HG02970 (cell line): Measurements from ENCODE around the gene RPS6KA2.
A peak's percentile ranks its signal among the peaks of the same experiment; 100 is the strongest.

Experiments
- ATAC-seq: cut with Tn5 transposase; IDR thresholded peaks from one replicate; pipeline ENCODE4 v1.9.1; 2021; ENCODE audit warnings: mild to moderate bottlenecking, moderate library complexity, moderate number of reproducible peaks; ENCODE audit not compliant: unreplicated experiment, low FRiP score

RPS6KA2 gene

GRCh38 chr6:166494757-166495486 is 132.1 kb downstream of the RPS6KA2 start:
- ATAC-seq = no peak

GRCh38 chr6:166494101-166494441 is 133.0 kb downstream of the RPS6KA2 start:
- ATAC-seq = no peak

DNA sequence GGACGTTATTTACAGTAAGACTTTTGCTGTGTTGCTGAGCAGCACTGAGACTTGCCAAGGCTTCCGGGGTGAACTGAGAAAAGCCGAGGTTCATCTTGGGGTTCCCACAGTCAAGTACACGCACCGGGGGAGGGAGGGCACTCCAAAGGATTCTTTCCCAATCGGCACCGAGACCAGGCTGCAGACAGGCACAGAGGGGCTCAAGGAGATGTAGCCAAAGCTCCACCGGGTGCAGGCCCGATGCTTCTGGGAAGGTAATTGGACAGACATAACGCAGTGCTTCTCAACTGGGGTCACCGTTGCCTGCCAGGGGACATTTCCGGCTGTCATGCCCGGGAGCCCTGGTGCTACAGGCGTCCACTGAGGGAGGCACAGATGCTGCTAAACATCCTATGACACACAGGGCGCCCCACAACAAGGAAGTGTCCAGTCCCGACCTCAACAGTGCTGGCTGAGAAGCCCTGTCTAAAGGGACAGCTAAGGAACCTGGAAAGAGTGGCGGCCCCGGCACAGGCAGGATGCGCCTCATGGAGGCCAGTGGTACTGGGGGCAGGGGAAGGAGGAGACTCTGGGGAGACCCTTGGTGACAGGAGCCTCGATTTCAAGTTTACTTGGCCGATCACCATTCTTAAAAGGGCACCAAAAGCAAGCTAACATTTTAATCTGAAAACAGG is 133.5 kb downstream of the RPS6KA2 start:
- no peak for ATAC-seq

- no peak for ATAC-seq
Measured at GRCh38 chr6:166492092-166492741, 134.8 kb downstream of the RPS6KA2 start.

DNA sequence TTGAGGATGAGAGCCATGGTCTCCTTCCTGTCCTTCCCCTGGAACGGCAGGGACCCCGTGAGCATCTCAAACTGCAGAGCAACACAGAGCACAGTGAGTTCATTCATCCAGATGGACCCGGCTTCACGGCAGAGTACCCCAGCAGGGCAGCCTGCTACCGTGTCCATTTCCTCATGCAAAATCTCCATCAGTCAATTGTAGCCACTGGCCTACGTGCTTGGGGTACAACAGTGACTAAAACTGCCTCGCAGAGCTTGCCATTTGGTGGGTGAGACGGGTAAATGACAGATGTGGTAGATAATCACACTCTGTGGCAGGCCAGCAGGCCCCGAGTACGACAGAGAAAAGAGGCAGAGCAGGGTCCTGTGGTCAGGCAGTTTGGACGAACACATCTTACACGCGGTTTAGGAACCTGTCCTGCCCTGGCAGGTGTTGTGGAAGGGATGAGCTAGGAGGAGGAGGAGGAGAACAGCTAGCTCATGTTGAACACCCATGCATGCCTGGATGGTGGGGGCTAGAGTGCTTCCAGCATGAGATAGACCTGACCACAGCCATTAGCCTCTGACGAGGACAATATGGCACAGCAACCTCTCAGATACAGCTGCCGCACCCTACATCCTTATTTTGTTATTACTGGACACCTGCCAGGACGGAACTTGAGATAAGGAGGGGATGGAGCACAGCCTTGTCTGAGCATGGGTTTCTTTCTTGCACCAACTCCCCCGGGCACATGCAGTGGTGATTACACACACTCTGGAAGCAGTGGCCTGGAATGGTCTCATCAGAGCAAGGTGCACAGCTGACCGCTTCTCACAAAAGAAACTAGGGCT is 136.2 kb downstream of the RPS6KA2 start:
- ATAC-seq = no peak

GRCh38 chr6:166489301-166490155 is 137.5 kb downstream of the RPS6KA2 start:
- ATAC-seq = no peak

- ATAC-seq = no peak
Measured at GRCh38 chr6:166488701-166489100, 138.3 kb downstream of the RPS6KA2 start.

DNA sequence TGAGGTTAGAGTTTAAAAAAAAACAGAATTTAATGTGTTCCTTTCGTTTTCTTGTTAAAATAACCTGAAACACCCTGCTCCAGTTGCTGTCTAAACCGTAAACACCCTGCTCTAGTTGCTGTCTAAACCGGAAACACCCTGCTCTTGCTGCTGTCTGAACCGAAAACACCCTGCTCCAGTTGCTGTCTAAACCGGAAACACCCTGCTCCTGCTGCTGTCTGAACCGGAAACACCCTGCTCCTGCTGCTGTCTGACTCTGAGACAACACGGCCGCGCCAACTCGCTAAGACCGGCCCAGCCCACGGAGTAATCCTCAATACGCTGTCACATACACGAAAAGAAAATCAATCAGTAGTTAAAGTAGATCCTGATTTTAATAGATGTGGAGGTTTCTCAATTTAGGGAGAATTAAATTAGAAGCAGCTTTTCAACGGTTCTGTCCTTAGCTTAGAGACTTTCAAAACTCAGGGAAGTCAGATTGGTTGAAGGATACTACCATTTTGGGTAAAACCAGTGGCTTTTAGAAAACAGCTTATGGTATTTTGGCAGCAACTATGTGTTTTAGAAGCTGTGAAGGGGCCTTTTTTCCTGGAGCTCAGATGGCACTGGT is 138.9 kb downstream of the RPS6KA2 start:
- peak; percentile 80 for ATAC-seq

DNA sequence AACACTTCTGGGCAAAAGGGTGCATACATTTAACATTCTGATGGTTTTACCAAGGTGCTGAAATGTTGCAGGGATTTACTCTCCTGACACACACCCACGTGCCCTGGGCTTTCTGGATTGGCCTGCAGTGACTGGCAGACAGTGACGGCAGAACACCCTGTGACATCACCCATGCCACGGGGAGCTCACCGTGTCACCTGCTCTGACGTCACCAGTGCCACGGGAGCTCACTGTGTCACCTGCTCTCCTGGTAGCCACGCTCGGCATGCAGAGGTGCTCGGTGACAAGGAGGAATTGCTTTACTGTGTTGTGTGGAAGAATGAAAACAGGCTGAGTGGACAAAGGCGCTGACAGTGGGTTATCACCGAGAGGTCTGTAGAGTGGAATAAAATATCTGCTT is 139.9 kb downstream of the RPS6KA2 start:
- no peak for ATAC-seq

DNA sequence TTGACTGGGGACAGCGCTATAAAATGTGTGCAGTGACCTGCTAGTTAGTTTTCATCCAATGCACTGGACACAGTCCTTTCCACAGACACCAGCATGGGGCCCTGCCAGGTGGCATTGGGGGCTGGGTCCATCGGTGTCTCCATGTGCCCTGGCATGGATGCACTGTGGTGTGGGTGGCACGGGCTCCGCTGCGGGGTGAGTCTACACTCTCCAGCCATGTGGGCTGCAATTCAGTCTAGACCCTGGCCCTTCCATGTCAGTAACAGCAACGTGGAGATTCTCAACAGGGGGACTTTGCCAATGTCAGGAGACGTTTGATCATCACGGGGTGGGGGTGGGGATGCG is 140.5 kb downstream of the RPS6KA2 start:
- no peak for ATAC-seq

DNA sequence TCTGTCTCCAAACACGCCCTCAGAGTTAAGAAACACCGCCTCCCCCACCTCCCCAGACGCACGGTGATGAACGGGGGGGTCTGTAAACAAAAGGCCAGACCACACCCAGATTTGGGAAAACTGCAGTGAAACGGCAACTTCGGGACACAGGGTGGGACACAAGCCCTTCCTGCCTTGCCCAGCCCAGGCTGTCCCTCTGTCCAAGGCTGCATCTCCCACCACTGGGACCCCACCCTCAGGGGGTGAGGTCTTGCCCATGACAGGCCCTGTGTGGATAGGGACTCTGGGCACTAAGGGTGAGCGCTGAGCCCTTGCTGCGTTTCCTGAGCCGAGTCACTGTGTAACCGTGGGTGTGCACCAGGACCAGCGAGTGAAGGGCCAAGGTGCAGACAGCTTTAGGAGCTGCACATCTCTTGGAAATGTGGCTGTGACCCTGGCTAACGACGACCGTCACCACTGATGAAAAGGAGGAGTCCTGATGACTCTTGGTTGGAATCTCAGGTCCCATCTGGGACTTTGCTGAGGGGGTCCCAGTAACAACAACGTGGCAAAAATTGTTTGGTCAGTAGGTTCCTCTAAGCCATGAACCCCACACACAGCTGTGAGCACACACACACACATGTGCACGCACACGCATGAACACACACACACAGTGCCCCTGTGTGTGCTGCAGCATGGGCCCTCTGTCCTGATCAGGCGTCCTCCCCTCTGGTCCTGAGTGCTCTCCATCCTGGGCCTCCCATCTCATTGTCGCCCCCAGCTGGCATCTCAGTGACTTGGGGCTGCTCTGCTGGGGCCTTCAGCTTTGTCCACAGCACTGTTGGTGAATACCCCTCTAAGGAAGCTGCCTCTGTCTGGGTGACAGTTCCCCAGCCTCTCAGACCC is 141.2 kb downstream of the RPS6KA2 start:
- no peak for ATAC-seq

DNA sequence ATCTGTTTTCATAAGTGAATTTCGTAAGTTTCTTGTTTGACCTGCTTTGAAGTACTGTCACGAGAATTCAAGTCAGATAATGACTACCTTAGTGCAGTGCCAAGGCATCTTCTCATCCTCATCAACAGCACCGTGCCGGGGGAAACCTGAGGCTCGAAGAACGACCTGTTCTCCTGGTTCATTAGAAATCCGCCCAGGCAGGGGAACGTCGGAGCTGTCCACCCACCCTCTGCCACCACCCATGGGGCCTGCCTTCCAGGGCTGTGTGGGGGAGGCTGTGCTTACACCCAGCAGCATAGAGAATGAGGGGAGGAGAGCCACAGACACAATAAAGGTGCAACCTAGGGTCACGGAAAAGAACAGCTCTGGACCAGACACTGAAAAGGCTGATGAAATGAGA is 142.2 kb downstream of the RPS6KA2 start:
- ATAC-seq = no peak

GRCh38 chr6:166483573-166484250 is 143.3 kb downstream of the RPS6KA2 start:
- ATAC-seq = no peak

DNA sequence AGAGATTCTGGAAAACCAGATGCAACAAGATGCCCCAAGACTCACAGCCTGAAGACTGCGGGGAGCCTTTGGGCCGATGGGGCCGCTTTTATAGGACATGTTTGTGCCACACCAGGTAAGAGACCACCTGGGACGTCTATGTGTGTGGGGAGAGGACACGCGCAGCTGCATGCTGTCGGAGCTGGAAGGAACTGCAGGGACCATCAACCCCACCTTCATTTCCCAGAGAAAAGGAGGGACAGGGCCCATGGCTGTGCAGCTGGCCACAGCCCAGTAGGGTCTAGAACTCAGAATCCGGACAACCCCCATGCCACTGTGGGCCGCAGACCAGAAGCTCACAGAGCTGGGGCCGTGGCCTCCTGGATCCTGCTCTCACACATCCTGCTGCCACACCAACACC is 144.0 kb downstream of the RPS6KA2 start:
- ATAC-seq = no peak

DNA sequence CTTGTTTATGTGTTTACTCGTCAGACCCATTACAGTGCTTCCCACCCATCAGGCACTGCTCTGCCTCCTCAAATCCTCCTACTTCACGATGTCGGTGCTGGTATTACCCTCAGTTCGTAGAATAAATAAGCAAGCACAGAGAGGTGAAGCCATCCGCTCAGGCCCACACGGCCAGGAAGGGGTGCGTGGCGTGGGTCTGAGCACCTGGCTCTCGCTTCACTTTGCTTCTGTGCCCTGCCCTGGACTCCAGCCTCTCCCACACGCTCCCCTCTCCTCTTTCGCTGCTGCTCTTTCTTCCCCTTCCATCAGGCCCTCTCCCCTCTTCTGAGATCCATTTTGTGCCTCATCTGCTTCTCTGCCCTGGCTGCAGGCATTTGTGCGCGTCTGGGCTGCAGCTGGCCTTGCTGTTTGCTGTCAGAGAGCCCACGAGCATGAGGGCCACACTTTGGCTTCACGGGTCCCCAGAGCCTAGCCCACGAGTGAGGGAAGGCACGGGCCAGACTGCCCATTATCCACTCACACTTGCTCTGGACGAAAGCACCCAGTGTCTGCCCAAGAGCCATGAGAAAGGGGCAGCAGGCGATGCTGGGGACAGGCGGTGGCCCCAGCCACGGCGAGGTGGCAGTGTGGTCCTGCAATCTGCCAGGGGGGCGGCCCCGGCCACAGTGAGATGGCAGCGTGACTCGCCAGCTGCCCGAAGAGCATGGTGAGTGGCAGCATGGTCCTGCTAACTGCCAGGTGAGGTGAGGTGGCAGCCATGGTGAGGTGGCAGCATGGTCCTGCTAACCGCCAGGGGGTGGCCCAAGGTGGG is 148.1 kb downstream of the RPS6KA2 start:
- ATAC-seq = no peak

- no peak for ATAC-seq
Measured at GRCh38 chr6:166477647-166478365, 149.2 kb downstream of the RPS6KA2 start.
